HepG2 (cell line): Measurements from ENCODE around the gene BAG5. TPM values are rescaled to one million over a fixed set of nuclear protein-coding genes. Genes with fewer than 3 reads are reported as not detected.

Source experiments
- ATAC-seq: fragments of 200-7000 bp; cut with Tn5 transposase; 3 replicates; pipeline ENCODE4 v1.9.1; 2020; ENCODE audit warnings: mild to moderate bottlenecking, moderate library complexity
- BruUV-seq: library from RNA; stranded (reverse); fragments of 400-500 nt; replicated peaks from 2 replicates; lab custom pipeline; 2021; lab: Mats Ljungman, UMichigan
- CTCF ChIA-PET: fragments of 300-600 bp; formaldehyde crosslinking; extraction: SDS; loops from one replicate; lab custom pipeline; 2021; ENCODE audit warnings: low total read pairs, inconsistent platforms, low intra/inter-chr PET ratio; lab: Yijun Ruan, JAX
- POLR2A ChIA-PET: fragments of 350-600 bp; sonication (Branson Sonifier 250); formaldehyde crosslinking; loops from one replicate; lab custom pipeline; 2020; ENCODE audit warnings: antibody characterized with exemption, inconsistent platforms; lab: Yijun Ruan, JAX
- DNase-seq: peaks from one replicate; pipeline ENCODE4 v3.0.0-alpha.2; 2015; ENCODE audit warnings: low spot score
- FAIRE-seq: peaks from 3 replicates; lab custom pipeline; 2011; peaks lifted over from hg19 to GRCh38; lab: Jason Lieb, UNC
- H2AFZ ChIP-seq: one replicate; pipeline ENCODE4 v1.6.1; 2011; ENCODE audit warnings: low read length, inconsistent platforms
- H3K27ac ChIP-seq: fragments of 300-600 bp; 3 replicates; pipeline ENCODE4 v1.8.0; 2011; ENCODE audit warnings: mixed run types, mild to moderate bottlenecking, mixed read lengths, low read length, inconsistent platforms; ENCODE audit not compliant: insufficient read depth; ENCODE audit errors: extremely low read length
- H3K27me3 ChIP-seq, 2 experiments: fragments of 200-600 bp in 1 of 2; 2 replicates in 1 of 2; 3 replicates in 1 of 2; pipeline versions ENCODE4 v1.6.0 to v1.8.0; 2011; ENCODE audit warnings: low read length in 2 of 2, mild to moderate bottlenecking in 2 of 2, moderate library complexity in 2 of 2, inconsistent platforms in 1 of 2; ENCODE audit not compliant: insufficient read depth in 2 of 2, control insufficient read depth in 1 of 2
- H3K36me3 ChIP-seq, 2 experiments: fragments of 200-600 bp in 1 of 2; replicated peaks in 1 of 2; 2 replicates in 1 of 2; 3 replicates in 1 of 2; pipeline versions ENCODE4 v1.5.1 to v1.8.0; 2011; ENCODE audit warnings: low read length in 2 of 2, inconsistent platforms in 1 of 2; ENCODE audit not compliant: insufficient read depth in 2 of 2, control insufficient read depth in 1 of 2
- H3K4me1 ChIP-seq: 2 replicates; pipeline ENCODE4 v1.5.1; 2012; ENCODE audit warnings: low read length, inconsistent platforms; ENCODE audit not compliant: insufficient read depth
- H3K4me2 ChIP-seq: 2 replicates; pipeline ENCODE4 v1.6.0; 2011; ENCODE audit warnings: low read depth, low read length, inconsistent platforms
- H3K4me3 ChIP-seq, 3 experiments: fragments of 200-600 bp in 1 of 3; sonication (generic), shearing (Covaris generic) in 1 of 3; replicated peaks in 1 of 3; 2 replicates each; pipeline ENCODE4 v1.5.1; 2011 to 2016; ENCODE audit warnings: low read length in 3 of 3, inconsistent platforms in 2 of 3, low read depth in 2 of 3, mild to moderate bottlenecking in 2 of 3, control low read depth in 1 of 3, mixed read lengths in 1 of 3; ENCODE audit not compliant: insufficient read depth in 1 of 3
- H3K79me2 ChIP-seq: one replicate; pipeline ENCODE4 v1.6.1; 2011; ENCODE audit warnings: low read length, inconsistent platforms; ENCODE audit not compliant: insufficient read depth
- H3K9ac ChIP-seq: 2 replicates; pipeline ENCODE4 v1.6.0; 2011; ENCODE audit warnings: mild to moderate bottlenecking, low read depth, low read length, inconsistent platforms; ENCODE audit not compliant: insufficient read depth
- H3K9me3 ChIP-seq: 2 replicates; pipeline ENCODE4 v1.5.1; 2012; ENCODE audit warnings: mild to moderate bottlenecking, low read length
- H4K20me1 ChIP-seq: 2 replicates; pipeline ENCODE4 v1.6.0; 2011; ENCODE audit warnings: inconsistent platforms, mild to moderate bottlenecking, low read length, moderate library complexity; ENCODE audit not compliant: insufficient read depth
- ATAD3A ChIP-seq: sonication (generic); formaldehyde crosslinking; IDR thresholded peaks from 2 replicates; pipeline ENCODE4 v1.4.0; 2020; ENCODE audit warnings: missing genetic modification reagents
- FOXK1 ChIP-seq: sonication (generic); formaldehyde crosslinking; IDR thresholded peaks from 2 replicates; pipeline ENCODE4 v1.4.0; 2020; ENCODE audit warnings: low read depth, missing genetic modification reagents, borderline replicate concordance
- HCFC1 ChIP-seq: fragments of 150-350 bp; IDR thresholded peaks from 2 replicates; pipeline ENCODE4 v1.6.1; 2014; ENCODE audit warnings: low read depth, low read length
- IKZF5 ChIP-seq: IDR thresholded peaks from 2 replicates; pipeline ENCODE4 v1.6.1; 2018; ENCODE audit warnings: missing genetic modification reagents, mild to moderate bottlenecking, missing compliant biosample characterization
- NFE2 ChIP-seq: sonication (generic); formaldehyde crosslinking; IDR thresholded peaks from 2 replicates; pipeline ENCODE4 v1.4.0; 2020; ENCODE audit warnings: missing genetic modification reagents
- NFE2L1 ChIP-seq: sonication (generic); formaldehyde crosslinking; IDR thresholded peaks from 2 replicates; pipeline ENCODE4 v1.4.0; 2020; ENCODE audit warnings: missing genetic modification reagents, mild to moderate bottlenecking, borderline replicate concordance
- NFIB ChIP-seq: sonication (generic); formaldehyde crosslinking; IDR thresholded peaks from 2 replicates; pipeline ENCODE4 v1.9.0; 2021; ENCODE audit warnings: missing genetic modification reagents, mild to moderate bottlenecking, borderline replicate concordance
- NFYC ChIP-seq: IDR thresholded peaks from 2 replicates; pipeline ENCODE4 v1.6.1; 2016; ENCODE audit warnings: missing genetic modification reagents, missing compliant biosample characterization
- PHF20 ChIP-seq: sonication (generic); formaldehyde crosslinking; IDR thresholded peaks from 2 replicates; pipeline ENCODE4 v1.5.0; 2020; ENCODE audit warnings: mild to moderate bottlenecking, missing genetic modification reagents
- SKIL ChIP-seq: sonication (generic); formaldehyde crosslinking; IDR thresholded peaks from 2 replicates; pipeline ENCODE4 v1.8.0; 2022; ENCODE audit warnings: missing genetic modification reagents, mild to moderate bottlenecking, moderate library complexity, borderline replicate concordance
- SP5 ChIP-seq: IDR thresholded peaks from 2 replicates; pipeline ENCODE4 v1.6.1; 2016; ENCODE audit warnings: low read depth, borderline replicate concordance
- SRY ChIP-seq: sonication (generic); formaldehyde crosslinking; IDR thresholded peaks from 2 replicates; pipeline ENCODE4 v1.8.0; 2022; ENCODE audit warnings: mild to moderate bottlenecking, missing genetic modification reagents
- TAF1 ChIP-seq: sonication (generic); formaldehyde crosslinking; IDR thresholded peaks from 2 replicates; pipeline ENCODE4 v1.4.0; 2020; ENCODE audit warnings: missing genetic modification reagents
- TCF7 ChIP-seq: sonication (generic); IDR thresholded peaks from 2 replicates; pipeline ENCODE4 v1.6.1; 2016; ENCODE audit warnings: antibody characterized with exemption, low read depth
- ZFX ChIP-seq: sonication (generic); formaldehyde crosslinking; IDR thresholded peaks from 2 replicates; pipeline ENCODE4 v1.4.0; 2020; ENCODE audit warnings: mild to moderate bottlenecking, low read depth, missing genetic modification reagents, moderate library complexity
- ZNF143 ChIP-seq: sonication (generic); formaldehyde crosslinking; IDR thresholded peaks from 2 replicates; pipeline ENCODE4 v1.4.0; 2020; ENCODE audit warnings: missing genetic modification reagents
- ZNF331 ChIP-seq: sonication (generic); formaldehyde crosslinking; IDR thresholded peaks from 2 replicates; pipeline ENCODE4 v1.4.0; 2020; ENCODE audit warnings: missing genetic modification reagents
- ZNF432 ChIP-seq: sonication (generic); formaldehyde crosslinking; IDR thresholded peaks from 2 replicates; pipeline ENCODE4 v1.5.0; 2020; ENCODE audit warnings: missing genetic modification reagents, mild to moderate bottlenecking, borderline replicate concordance
- ZNF557 ChIP-seq: sonication (generic); formaldehyde crosslinking; IDR thresholded peaks from 2 replicates; pipeline ENCODE4 v1.4.0; 2020; ENCODE audit warnings: missing genetic modification reagents
- ZNF563 ChIP-seq: sonication (generic); formaldehyde crosslinking; IDR thresholded peaks from 2 replicates; pipeline ENCODE4 v1.8.0; 2022; ENCODE audit warnings: mild to moderate bottlenecking, moderate library complexity, missing genetic modification reagents
- ZNF891 ChIP-seq: sonication (generic); formaldehyde crosslinking; IDR thresholded peaks from 2 replicates; pipeline ENCODE4 v1.5.0; 2020; ENCODE audit warnings: mild to moderate bottlenecking, missing genetic modification reagents
- WGBS: methylation state at CpG from one replicate; pipeline ENCODE4 v1.1.6; 2017; ENCODE audit warnings: low lambda C conversion rate; 5-methylcytosine and 5-hydroxymethylcytosine counted together
- in situ Hi-C: cut with HindIII; loops from 2 replicates; pipeline ENCODE4 v1.10.0; 2017; ENCODE audit warnings: low pct_unique_long_range_greater_than_20kb; ENCODE audit not compliant: extremely low pct_ligation_motif_present
- intact Hi-C: fragments of 100-400 bp; cut with micrococcal nuclease; formaldehyde crosslinking; loops from one replicate; pipeline ENCODE4 v1.10.0; 2022; ENCODE audit not compliant: unreplicated experiment
- polyA plus RNA-seq, 8 experiments: library from polyadenylated mRNA; depleted of rRNA in 3 of 8; stranded (reverse) in 7 of 8; unstranded in 1 of 8; fragments of >200 nt; fragmentation: Illumina TruSeq in 4 of 8; extraction: Trizol in 4 of 8; gene quantifications; 2 replicates each; pipeline versions ENCODE4 v1.2.1 to v1.2.3, GENCODE V29; 2011 to 2016; ENCODE audit warnings: low read depth in 4 of 8, missing spikeins in 1 of 8, mixed read lengths in 1 of 8; ENCODE audit not compliant: insufficient read depth in 1 of 8
- total RNA-seq, 5 experiments: library from RNA; depleted of rRNA; stranded (reverse); fragments of >200 nt; fragmentation: Illumina TruSeq; extraction: Trizol; gene quantifications; 2 replicates each; pipeline ENCODE4 v1.2.3, GENCODE V29; 2016; ENCODE audit warnings: low read depth in 1 of 5
- TF ChIP-seq, protein P1 (sequence below): sonication (generic); formaldehyde crosslinking; IDR thresholded peaks from 2 replicates; pipeline ENCODE4 v1.9.0; 2021; ENCODE audit warnings: missing genetic modification reagents, mild to moderate bottlenecking, borderline replicate concordance

Gene BAG5
- total and polyA plus RNA-seq, 2 of the 13 experiments (the other 11 are each of a cell fraction or from before 2014, with no cell fraction given): 3.5 to 21.0 TPM

- CTCF ChIA-PET: no interaction called here
- TF ChIP-seq ZNF331 (CRISPR knock-in tag) (0 out of 2 replicates have a peak, but pooled peaks have one; percentile 35), ZNF143 (CRISPR knock-in tag) (no peak), TAF1 (CRISPR knock-in tag) (no peak), ZNF891 (peak; percentile 29; the same call in 1 of the 2 replicates), SRY (CRISPR knock-in tag) (no peak), NFYC (CRISPR knock-in tag) (no peak), TCF7 (peak; percentile 71), NFE2 (CRISPR knock-in tag) (no peak), ZNF557 (CRISPR knock-in tag) (no peak), PHF20 (CRISPR knock-in tag) (no peak), NFE2L1 (CRISPR knock-in tag) (0 out of 2 replicates have a peak, but pooled peaks have one; percentile 22), IKZF5 (CRISPR knock-in tag) (no peak), HCFC1 (no peak), ATAD3A (CRISPR knock-in tag) (no peak), SP5 (no peak; the same call in 1 of the 2 replicates), ZNF563 (CRISPR knock-in tag) (no peak), ZFX (CRISPR knock-in tag) (peak; percentile 66), FOXK1 (CRISPR knock-in tag) (0 out of 2 replicates have a peak, but pooled peaks have one; percentile 15), SKIL (peak; percentile 65; the same call in 1 of the 2 replicates), ZNF432 (CRISPR knock-in tag) (no peak), NFIB (CRISPR knock-in tag) (no peak)
- TF ChIP-seq, protein P1, sequence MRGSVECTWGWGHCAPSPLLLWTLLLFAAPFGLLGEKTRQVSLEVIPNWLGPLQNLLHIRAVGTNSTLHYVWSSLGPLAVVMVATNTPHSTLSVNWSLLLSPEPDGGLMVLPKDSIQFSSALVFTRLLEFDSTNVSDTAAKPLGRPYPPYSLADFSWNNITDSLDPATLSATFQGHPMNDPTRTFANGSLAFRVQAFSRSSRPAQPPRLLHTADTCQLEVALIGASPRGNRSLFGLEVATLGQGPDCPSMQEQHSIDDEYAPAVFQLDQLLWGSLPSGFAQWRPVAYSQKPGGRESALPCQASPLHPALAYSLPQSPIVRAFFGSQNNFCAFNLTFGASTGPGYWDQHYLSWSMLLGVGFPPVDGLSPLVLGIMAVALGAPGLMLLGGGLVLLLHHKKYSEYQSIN (CRISPR knock-in tag): no peak
Measured at GRCh38 chr14:103526247-103526913, 36.1 kb downstream of the BAG5 start.

More at GRCh38 chr14:103526247-103526913, 36.1 kb downstream of the BAG5 start:
- peaks cover 34% of the 10 kb centered on the region for H3K79me2 ChIP-seq
- H3K4me1 ChIP-seq: peaks cover 73% of the 10 kb centered on the region
- no peaks in the 10 kb centered on the region for H3K9me3 ChIP-seq
- POLR2A ChIA-PET: interaction anchor here (1.1 to 3.1 kb wide), 5 partner anchors 8 to 353 kb away, joined by 3 to 24 read pairs (median 12); partner anchors contain the start of genes BAG5 and COA8
- peak overlapping the region; percentile 78 for H3K4me2 ChIP-seq
- WGBS: 10% methylated on average over 6 of the region's 8 CpGs
- peak; percentile 38 for ATAC-seq
- peak overlapping the region; percentile 89 for H3K27ac ChIP-seq
- H3K9ac ChIP-seq: peak overlapping the region; percentile 53
- no TSS peak for BruUV-seq
- peaks cover 0 to 3% of the 10 kb centered on the region in 2 experiments; a peak in 2 of 5 replicates for H3K36me3 ChIP-seq
- H3K27me3 ChIP-seq: no peaks in the 10 kb centered on the region; a peak in 1 of 5 replicates
- no peaks in the 10 kb centered on the region for H4K20me1 ChIP-seq
- intact Hi-C loops: no loop called here
- no peak for FAIRE-seq
- peak overlapping the region in 1 of 3 experiments; percentile 51; a peak in 2 of 6 replicates for H3K4me3 ChIP-seq
- in situ Hi-C loops: no loop called here
- no peak overlapping the region for H2AFZ ChIP-seq
- DNase-seq: no peak
